ENCODE results near the gene SLC9A1.
A peak's percentile ranks its signal among the peaks of the same experiment; 100 is the strongest.

Gene SLC9A1

GRCh38 chr1:27150183-27150582 lies 4.7 kb downstream of the SLC9A1 start:
- DNase-seq: no peak

DNA sequence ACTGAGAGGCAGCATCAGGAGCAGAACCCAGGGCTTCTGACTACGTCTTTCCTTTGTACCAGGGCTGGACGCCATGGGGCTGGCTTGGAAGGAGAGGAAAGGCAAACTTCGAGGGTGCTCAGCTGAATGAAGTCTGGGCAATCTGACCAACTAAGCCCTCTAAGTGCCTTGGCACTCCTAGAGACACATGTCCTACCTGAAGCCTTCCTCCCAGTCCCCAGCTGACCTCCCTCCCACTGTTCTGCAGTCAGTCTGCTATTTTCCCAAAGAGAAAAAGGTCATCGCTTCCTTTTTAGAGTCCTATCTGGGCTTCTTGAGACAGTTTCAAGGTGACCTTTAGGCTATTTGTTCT lies 5.2 kb downstream of the SLC9A1 start:
- DNase-seq: no peak

GRCh38 chr1:27149084-27149761 lies 5.7 kb downstream of the SLC9A1 start:
- DNase-seq: no peak

GRCh38 chr1:27148591-27148990 lies 6.3 kb downstream of the SLC9A1 start:
- DNase-seq: no peak

DNA sequence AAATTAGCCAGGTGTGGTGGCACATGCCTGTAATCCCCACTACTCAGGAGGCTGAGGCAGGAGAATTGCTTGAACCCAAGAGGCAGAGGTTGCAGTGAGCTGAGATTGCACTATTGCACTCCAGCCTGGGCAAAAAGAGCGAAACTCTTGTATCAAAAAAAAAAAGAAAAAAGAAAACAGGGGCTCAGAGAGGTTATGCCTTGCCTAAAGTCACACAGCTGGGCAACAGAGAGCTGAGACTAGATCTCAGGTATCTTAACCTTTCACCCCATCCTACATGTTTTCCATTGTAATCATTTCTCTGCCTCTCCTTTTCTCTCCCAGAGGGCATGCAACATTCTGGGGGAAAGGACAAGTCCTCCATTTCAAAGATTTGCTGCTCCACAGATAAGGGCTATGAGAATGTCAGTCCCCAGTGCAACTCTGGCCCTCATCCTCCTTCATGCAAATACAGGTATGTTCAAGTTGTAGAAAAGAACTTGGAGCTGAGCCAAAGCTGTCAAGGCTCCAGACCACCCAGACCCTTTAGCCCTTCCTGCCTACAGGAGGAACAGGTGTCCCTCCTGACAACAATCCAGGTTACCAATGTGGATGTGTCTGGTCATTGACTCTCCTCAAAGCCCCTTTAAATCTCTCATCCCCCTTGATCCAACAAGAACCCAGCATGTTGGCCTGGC lies 6.9 kb downstream of the SLC9A1 start:
- no peak for DNase-seq

DNA sequence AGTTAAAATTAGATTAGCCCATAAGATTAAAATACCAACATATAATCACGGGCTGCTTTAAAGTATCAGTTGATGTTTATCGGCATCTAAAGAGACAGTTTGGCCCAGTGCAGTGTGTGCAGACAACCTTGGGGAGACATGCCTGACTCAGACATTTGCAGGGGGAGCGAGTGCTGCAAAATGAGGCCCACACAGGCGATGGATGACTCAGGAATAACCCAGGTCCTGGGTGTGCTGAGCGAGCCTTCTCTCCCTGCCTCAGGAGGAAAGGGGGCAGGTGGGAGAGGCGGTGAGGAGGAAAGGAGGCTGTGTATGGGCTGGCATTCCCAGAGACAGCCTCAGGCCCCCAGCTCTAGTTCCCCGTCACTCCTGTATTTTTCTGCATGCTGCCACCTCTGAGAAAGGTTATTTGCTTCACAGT lies 9.0 kb downstream of the SLC9A1 start:
- DNase-seq: no peak

- DNase-seq: no peak
These were observed 9.8 kb downstream of the SLC9A1 start for GRCh38 chr1:27144920-27145661.

DNA sequence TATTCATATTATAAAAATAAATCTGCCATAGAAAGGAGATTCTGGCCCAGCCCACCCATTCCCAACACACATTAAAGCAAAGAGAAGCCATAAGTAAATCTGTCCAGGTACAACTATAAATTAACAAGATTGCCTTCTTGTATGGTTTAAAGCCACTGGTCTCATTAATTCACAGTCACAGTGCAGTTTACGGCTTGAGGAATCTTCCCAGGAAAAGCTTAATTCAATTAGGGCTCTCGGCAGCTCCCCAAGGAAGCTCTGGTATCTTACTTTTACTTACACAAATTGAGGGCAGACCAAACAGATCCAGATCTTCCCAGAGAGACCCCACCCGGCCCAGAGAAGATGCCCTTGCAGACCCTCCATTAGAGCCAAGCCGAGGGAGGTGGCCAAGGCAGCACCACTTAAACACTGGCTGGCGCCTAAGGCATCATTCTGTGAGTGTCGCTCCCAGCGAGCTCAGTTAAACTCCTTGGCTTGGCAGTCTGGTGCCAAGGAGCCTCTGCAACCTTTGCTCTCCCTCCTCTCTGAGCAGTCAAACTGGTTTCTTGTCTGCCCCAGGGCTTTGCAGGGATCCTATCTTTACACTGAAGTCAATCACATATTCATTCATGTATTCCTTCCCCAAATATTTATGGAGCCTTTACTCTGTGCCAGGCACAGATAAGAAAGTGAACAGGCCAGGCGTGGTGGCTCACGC lies 10.7 kb downstream of the SLC9A1 start:
- DNase-seq: no peak

- DNase-seq: no peak
These were observed 11.5 kb downstream of the SLC9A1 start for GRCh38 chr1:27143401-27143800.

DNA sequence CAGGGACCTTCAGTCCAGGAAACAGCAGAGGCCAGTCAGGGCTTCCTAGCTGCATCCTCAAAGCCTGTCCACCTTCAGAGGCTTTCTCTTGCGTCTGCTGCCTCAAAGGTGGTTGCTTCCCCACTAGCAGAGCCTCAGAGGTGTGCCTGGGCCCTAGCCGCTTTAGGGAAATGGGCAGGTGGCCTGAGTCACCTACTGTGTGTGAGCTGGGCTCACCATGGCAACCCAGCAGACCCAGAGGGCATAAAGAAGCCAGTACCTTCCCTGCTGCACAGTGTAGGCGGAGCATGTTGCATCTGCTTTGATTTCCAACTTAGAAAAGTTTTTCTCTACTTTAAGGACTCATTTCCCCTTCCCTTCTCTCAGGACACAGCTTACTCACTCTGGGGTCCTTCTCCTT lies 12.5 kb downstream of the SLC9A1 start:
- no peak for DNase-seq

DNA sequence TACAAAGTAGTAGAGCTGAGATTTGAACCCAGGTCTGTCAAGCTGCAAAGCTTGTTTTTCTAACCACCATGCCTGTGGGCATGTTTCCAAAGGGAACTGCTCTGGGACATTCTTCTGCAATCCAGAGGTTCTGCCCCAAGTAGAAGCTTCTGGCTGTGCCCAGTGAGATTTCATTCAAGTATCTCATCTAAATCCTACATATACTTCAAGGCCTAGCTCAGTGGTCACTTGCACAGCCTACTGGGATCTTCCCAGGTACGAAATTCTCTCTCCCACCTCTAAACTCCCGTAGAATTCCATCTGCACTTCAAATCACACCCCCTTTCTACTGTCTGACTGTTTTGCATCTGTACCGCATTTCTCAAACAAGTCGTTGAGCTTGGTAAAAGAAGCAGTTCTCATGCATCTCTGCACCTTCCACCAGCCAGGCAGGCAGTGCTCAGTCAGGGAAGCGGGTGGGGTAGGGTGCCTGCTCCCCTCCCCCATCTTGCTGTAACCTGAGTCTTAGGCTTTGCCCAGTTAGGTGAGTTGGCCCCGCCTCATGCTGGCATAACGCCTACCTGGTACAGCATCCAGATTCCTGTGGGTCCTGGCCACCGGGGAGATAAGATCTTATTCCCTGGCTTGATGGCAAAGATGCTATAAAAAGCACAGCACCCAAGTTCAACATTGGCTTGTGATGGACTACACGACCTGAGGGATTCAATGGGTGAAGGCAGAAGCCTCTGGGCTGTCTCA lies 13.5 kb downstream of the SLC9A1 start:
- DNase-seq: no peak

DNA sequence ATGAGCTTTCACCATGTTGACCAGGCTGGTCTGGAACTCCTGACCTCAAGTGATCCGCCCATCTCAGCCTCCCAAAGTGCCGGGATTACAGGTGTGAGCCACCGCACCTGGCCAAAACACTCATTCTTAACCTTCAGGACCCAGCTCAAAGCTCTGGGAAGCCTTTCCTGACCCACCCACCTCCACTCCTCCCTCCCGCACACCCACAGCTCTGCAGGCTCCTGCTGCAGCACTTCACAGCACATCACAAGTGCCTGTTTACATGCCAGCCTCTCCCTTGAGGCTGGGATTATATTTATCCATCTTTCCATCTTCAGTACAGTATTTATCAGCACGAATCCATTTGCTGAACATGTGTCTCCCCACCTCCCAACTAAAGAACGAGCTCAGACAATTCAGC lies 14.9 kb downstream of the SLC9A1 start:
- DNase-seq: no peak

DNA sequence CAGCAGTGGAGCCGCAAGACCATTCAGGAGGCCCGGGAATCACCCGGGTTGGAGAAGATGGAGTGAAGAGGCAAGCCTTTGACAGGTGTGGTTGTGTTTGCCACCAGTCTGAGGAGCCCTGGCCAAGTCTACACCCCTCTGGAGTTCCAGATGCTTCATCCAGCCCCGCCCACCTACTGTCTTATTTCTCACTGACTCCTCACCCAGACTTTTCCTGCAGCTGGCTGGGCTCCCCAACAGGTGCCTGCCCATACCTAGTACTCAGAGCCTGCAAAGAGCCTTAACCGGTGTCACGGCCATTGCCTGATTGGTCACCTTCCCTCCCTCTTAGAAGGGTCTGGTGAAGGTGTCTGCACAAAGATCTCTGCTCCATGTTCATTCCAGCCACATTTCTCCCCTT lies 16.0 kb downstream of the SLC9A1 start:
- no peak for DNase-seq

GRCh38 chr1:27138368-27138767 lies 16.6 kb downstream of the SLC9A1 start:
- DNase-seq: no peak

- no peak for DNase-seq
These were observed 17.3 kb downstream of the SLC9A1 start for GRCh38 chr1:27137544-27138075.

DNA sequence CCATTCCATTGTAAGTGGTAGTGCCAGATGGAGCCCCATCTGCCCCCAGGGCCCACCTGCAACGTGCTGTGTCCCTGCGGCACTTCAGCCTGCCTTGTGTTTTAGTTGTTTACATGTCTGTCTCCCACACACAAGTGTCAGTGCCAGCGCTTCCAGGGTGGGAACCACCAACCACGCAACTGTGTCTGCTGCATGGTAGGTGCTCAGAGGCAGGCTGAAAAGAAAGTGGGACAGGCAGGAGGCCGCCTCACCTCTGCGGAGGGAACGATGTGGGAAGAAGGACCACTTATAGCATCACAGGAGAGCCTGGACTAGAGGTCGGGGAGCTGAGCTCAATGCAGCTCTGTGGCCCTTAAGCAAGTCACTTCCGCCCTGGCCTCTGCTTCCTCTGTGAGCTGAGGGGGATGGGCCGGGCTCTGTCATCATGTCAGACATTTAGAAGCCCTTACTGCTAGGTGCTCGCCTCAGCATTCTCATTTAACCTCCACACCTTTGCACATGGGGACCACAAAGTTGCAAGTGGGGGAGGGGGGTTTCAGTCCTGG lies 17.9 kb downstream of the SLC9A1 start:
- peak; percentile 90 for DNase-seq

- peak; percentile 70 for DNase-seq
These were observed 18.7 kb downstream of the SLC9A1 start for GRCh38 chr1:27136236-27136551.

DNA sequence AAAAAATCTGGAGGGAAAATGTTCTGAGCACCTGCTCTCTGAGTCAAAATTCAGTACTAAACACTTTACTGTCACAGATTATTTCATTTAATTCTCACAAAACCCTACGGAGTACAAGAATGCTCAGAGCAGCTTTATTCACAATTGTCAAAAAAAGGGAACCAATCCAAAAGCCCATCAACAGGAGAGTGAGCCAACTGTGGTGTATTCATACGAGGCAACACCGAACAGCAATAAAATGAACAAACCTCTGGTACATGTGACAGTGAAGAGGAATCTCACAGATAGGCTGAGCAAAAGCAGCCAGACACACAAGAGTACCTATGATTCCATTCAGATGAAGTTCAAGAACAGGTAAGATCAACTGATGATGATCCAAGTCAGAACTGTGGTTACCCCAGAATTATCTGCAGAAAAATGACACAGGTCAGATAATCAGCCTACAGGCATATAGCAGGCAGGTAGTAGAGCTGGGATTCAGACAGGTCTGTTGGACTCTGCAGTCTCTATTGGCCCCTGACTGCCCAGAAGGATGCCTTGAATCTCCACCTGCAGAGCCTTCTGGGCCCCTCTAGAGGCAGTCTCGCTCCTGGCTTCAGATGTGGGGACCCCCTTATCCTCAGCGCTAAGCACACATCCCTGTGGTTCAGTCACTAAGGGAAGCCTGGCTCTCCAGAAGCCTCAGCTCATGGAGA lies 19.2 kb downstream of the SLC9A1 start:
- no peak for DNase-seq

GRCh38 chr1:27133991-27134390 lies 20.9 kb downstream of the SLC9A1 start:
- DNase-seq: no peak

GRCh38 chr1:27133158-27133557 lies 21.8 kb downstream of the SLC9A1 start:
- DNase-seq: no peak

GRCh38 chr1:27132624-27133023 lies 22.3 kb downstream of the SLC9A1 start:
- DNase-seq: no peak

- DNase-seq: no peak
These were observed 22.8 kb downstream of the SLC9A1 start for GRCh38 chr1:27132147-27132546.
